Activated CD4-positive, alpha-beta memory T cell treated with anti-CD3 and anti-CD28 coated beads for 36 hours (primary cell): ENCODE measurements around the gene SMAP2. TPM values are rescaled to one million over a fixed set of nuclear protein-coding genes. Genes with fewer than 3 reads are reported as not detected.

ENCODE experiments used
- CTCF ChIA-PET: fragments of 350-600 bp; sonication (Branson Sonifier 250); formaldehyde crosslinking; loops from one replicate; lab custom pipeline; 2021; ENCODE audit warnings: antibody characterized with exemption, inconsistent platforms; lab: Charles Lee
- POLR2A ChIA-PET: fragments of 350-600 bp; sonication (Branson Sonifier 250); formaldehyde crosslinking; loops from one replicate; lab custom pipeline; 2021; ENCODE audit warnings: antibody characterized with exemption; lab: Charles Lee
- DNase-seq: peaks from one replicate; pipeline ENCODE4 v3.0.0-alpha.2; 2020
- H3K27ac Mint-ChIP-seq: one replicate; pipeline ENCODE4 v1.8.0; 2021; ENCODE audit warnings: mixed read lengths
- H3K27me3 Mint-ChIP-seq: one replicate; pipeline ENCODE4 v1.8.0; 2021; ENCODE audit warnings: mixed read lengths
- H3K36me3 Mint-ChIP-seq: one replicate; pipeline ENCODE4 v1.8.0; 2021; ENCODE audit warnings: mixed read lengths
- H3K4me1 Mint-ChIP-seq: one replicate; pipeline ENCODE4 v1.8.0; 2021; ENCODE audit warnings: low read depth, mixed read lengths
- H3K4me3 Mint-ChIP-seq: one replicate; pipeline ENCODE4 v1.8.0; 2021; ENCODE audit warnings: mild to moderate bottlenecking, mixed read lengths
- H3K9me3 Mint-ChIP-seq: one replicate; pipeline ENCODE4 v1.8.0; 2021; ENCODE audit warnings: mixed read lengths
- intact Hi-C: fragments of 100-400 bp; cut with micrococcal nuclease; formaldehyde crosslinking; loops from one replicate; pipeline ENCODE4 v1.15.1; 2023
- total RNA-seq, 2 experiments: library from RNA; stranded (reverse); gene quantifications; one replicate each; pipeline ENCODE4 v1.2.3, GENCODE V29; 2021

The SMAP2 gene
- total RNA-seq, 2 experiments from 2014 or later = 250 to 254 TPM

GRCh38 chr1:40421431-40422384, 48.2 kb downstream of the SMAP2 start:
- peak overlapping the region; percentile 61 for H3K27ac Mint-ChIP-seq

GRCh38 chr1:40422630-40423263, 49.2 kb downstream of the SMAP2 start:
- Mint-ChIP-seq H3K36me3 (peaks cover 68% of the 10 kb centered on the region), H3K4me3 (no peak overlapping the region), H3K27ac (peak overlapping the region; percentile 40), H3K9me3 (no peaks in the 10 kb centered on the region), H3K4me1 (peaks cover 7% of the 10 kb centered on the region), H3K27me3 (no peaks in the 10 kb centered on the region)
- no peak for DNase-seq
- POLR2A ChIA-PET = no interaction called here
- intact Hi-C loops = no loop called here
- CTCF ChIA-PET = interaction anchor here (0.6 kb wide), 1 partner anchor 342 kb away, joined by 3 read pairs; no protein-coding TSS in a partner anchor

More at GRCh38 chr1:40421431-40422384, 48.2 kb downstream of the SMAP2 start:
- H3K9me3 Mint-ChIP-seq = no peaks in the 10 kb centered on the region
- POLR2A ChIA-PET = no interaction called here
- H3K4me1 Mint-ChIP-seq = peaks cover 7% of the 10 kb centered on the region
- H3K36me3 Mint-ChIP-seq = peaks cover 74% of the 10 kb centered on the region
- no peak overlapping the region for H3K4me3 Mint-ChIP-seq
- DNase-seq = no peak
- H3K27me3 Mint-ChIP-seq = no peaks in the 10 kb centered on the region
- intact Hi-C loops = no loop called here
- CTCF ChIA-PET = no interaction called here

GRCh38 chr1:40423264-40423642, 49.7 kb downstream of the SMAP2 start:
- intact Hi-C loops = no loop called here
- peaks cover 7% of the 10 kb centered on the region for H3K4me1 Mint-ChIP-seq

GRCh38 chr1:40423951-40424618, 50.6 kb downstream of the SMAP2 start:
- peak overlapping the region; percentile 1 for H3K27ac Mint-ChIP-seq
- ChIA-PET CTCF (interaction anchor here (0.6 to 2.8 kb wide), 5 partner anchors 14 to 317 kb away, joined by 3 to 14 read pairs (median 4); no protein-coding TSS in a partner anchor), POLR2A (no interaction called here)
- H3K4me3 Mint-ChIP-seq = no peak overlapping the region
- no peaks in the 10 kb centered on the region for H3K9me3 Mint-ChIP-seq
- no peak for DNase-seq
- H3K27me3 Mint-ChIP-seq = no peaks in the 10 kb centered on the region
- peaks cover 56% of the 10 kb centered on the region for H3K36me3 Mint-ChIP-seq
- peaks cover 7% of the 10 kb centered on the region for H3K4me1 Mint-ChIP-seq
- intact Hi-C loops = no loop called here

More at GRCh38 chr1:40423264-40423642, 49.7 kb downstream of the SMAP2 start:
- ChIA-PET CTCF (interaction anchor here (0.6 kb wide), 1 partner anchor 343 kb away, joined by 3 read pairs; no protein-coding TSS in a partner anchor), POLR2A (no interaction called here)
- Mint-ChIP-seq H3K36me3 (peaks cover 63% of the 10 kb centered on the region), H3K9me3 (no peaks in the 10 kb centered on the region), H3K27ac (no peak overlapping the region), H3K4me3 (no peak overlapping the region), H3K27me3 (no peaks in the 10 kb centered on the region)
- no peak for DNase-seq

- intact Hi-C loops = no loop called here
- POLR2A ChIA-PET = no interaction called here
- CTCF ChIA-PET = interaction anchor here (0.7 to 2.8 kb wide), 3 partner anchors 13 to 341 kb away, joined by 5 to 14 read pairs (median 5); no protein-coding TSS in a partner anchor
- Mint-ChIP-seq H3K4me3 (no peak overlapping the region), H3K4me1 (peaks cover 6% of the 10 kb centered on the region), H3K27me3 (no peaks in the 10 kb centered on the region), H3K27ac (peak overlapping the region; percentile 3), H3K36me3 (peaks cover 48% of the 10 kb centered on the region), H3K9me3 (no peaks in the 10 kb centered on the region)
- no peak for DNase-seq
Measured at GRCh38 chr1:40425198-40425597, 51.7 kb downstream of the SMAP2 start.

- Mint-ChIP-seq H3K9me3 (no peaks in the 10 kb centered on the region), H3K4me1 (no peaks in the 10 kb centered on the region), H3K27me3 (no peaks in the 10 kb centered on the region), H3K4me3 (no peak overlapping the region), H3K27ac (no peak overlapping the region), H3K36me3 (peaks cover 8% of the 10 kb centered on the region)
- intact Hi-C loops = loop anchor here (10.0 kb wide), 1 partner anchor 277 kb away; no protein-coding TSS in a partner anchor
- DNase-seq = no peak
- ChIA-PET CTCF (interaction anchor here (1.1 kb wide), 1 partner anchor 529 kb away, joined by 3 read pairs; no protein-coding TSS in a partner anchor), POLR2A (interaction anchor here (0.5 kb wide), 1 partner anchor 306 kb away, joined by 3 read pairs; no protein-coding TSS in a partner anchor)
Measured at GRCh38 chr1:40431385-40431784, 57.9 kb downstream of the SMAP2 start.

GRCh38 chr1:40432644-40433390, 59.3 kb downstream of the SMAP2 start:
- CTCF ChIA-PET = interaction anchor here (0.6 to 1.2 kb wide), 2 partner anchors 31 to 288 kb away, joined by 3 read pairs; no protein-coding TSS in a partner anchor
- no peak overlapping the region for H3K4me3 Mint-ChIP-seq
- intact Hi-C loops = loop anchor here (10.0 kb wide), 1 partner anchor 278 kb away; no protein-coding TSS in a partner anchor

GRCh38 chr1:40435471-40435870, 61.9 kb downstream of the SMAP2 start:
- Mint-ChIP-seq H3K9me3 (no peaks in the 10 kb centered on the region), H3K36me3 (peaks cover 3% of the 10 kb centered on the region), H3K4me3 (no peak overlapping the region), H3K4me1 (no peaks in the 10 kb centered on the region), H3K27me3 (no peaks in the 10 kb centered on the region), H3K27ac (no peak overlapping the region)
- ChIA-PET POLR2A (no interaction called here), CTCF (interaction anchor here (0.8 to 3.4 kb wide), 4 partner anchors 31 to 311 kb away, joined by 3 to 14 read pairs (median 4); no protein-coding TSS in a partner anchor)
- intact Hi-C loops = loop anchor here (10.0 kb wide), 1 partner anchor 281 kb away; no protein-coding TSS in a partner anchor
- no peak for DNase-seq

More at GRCh38 chr1:40432644-40433390, 59.3 kb downstream of the SMAP2 start:
- H3K27me3 Mint-ChIP-seq = no peaks in the 10 kb centered on the region
- H3K36me3 Mint-ChIP-seq = peaks cover 3% of the 10 kb centered on the region
- H3K27ac Mint-ChIP-seq = no peak overlapping the region
- no peak for DNase-seq
- H3K9me3 Mint-ChIP-seq = no peaks in the 10 kb centered on the region
- no peaks in the 10 kb centered on the region for H3K4me1 Mint-ChIP-seq
- POLR2A ChIA-PET = no interaction called here

- DNase-seq = no peak
- intact Hi-C loops = loop anchor here (10.0 kb wide), 1 partner anchor 281 kb away; no protein-coding TSS in a partner anchor
- H3K36me3 Mint-ChIP-seq = peaks cover 4% of the 10 kb centered on the region
- POLR2A ChIA-PET = no interaction called here
- no peaks in the 10 kb centered on the region for H3K27me3 Mint-ChIP-seq
- H3K9me3 Mint-ChIP-seq = no peaks in the 10 kb centered on the region
- no peak overlapping the region for H3K4me3 Mint-ChIP-seq
- no peak overlapping the region for H3K27ac Mint-ChIP-seq
- H3K4me1 Mint-ChIP-seq = no peaks in the 10 kb centered on the region
- CTCF ChIA-PET = interaction anchor here (0.8 to 3.4 kb wide), 4 partner anchors 31 to 311 kb away, joined by 3 to 14 read pairs (median 4); no protein-coding TSS in a partner anchor
Measured at GRCh38 chr1:40435876-40436275, 62.3 kb downstream of the SMAP2 start.

GRCh38 chr1:40438391-40439015, 65.0 kb downstream of the SMAP2 start:
- POLR2A ChIA-PET = no interaction called here
- Mint-ChIP-seq H3K4me1 (no peaks in the 10 kb centered on the region), H3K27ac (no peak overlapping the region), H3K27me3 (no peaks in the 10 kb centered on the region), H3K4me3 (no peak overlapping the region), H3K9me3 (no peaks in the 10 kb centered on the region), H3K36me3 (peaks cover 1% of the 10 kb centered on the region)
- DNase-seq = no peak
- intact Hi-C loops = loop anchor here (10.0 kb wide), 1 partner anchor 284 kb away; no protein-coding TSS in a partner anchor
- CTCF ChIA-PET = interaction anchor here (0.5 to 3.4 kb wide), 20 partner anchors 10 to 367 kb away, joined by 3 to 23 read pairs (median 3); no protein-coding TSS in a partner anchor
